Glomerular visceral epithelial cell (primary cell): Measurements from ENCODE around the gene IGSF3.
"Not testable (repeated sequence)": the region's sequence is repeated elsewhere in the genome, so short reads cannot be mapped to it uniquely, and the experiment has no call there.

Source experiments
- DNase-seq: peaks from one replicate; pipeline ENCODE4 v3.0.0-alpha.2; 2016; ENCODE audit errors: extremely low spot score

Gene IGSF3

DNA sequence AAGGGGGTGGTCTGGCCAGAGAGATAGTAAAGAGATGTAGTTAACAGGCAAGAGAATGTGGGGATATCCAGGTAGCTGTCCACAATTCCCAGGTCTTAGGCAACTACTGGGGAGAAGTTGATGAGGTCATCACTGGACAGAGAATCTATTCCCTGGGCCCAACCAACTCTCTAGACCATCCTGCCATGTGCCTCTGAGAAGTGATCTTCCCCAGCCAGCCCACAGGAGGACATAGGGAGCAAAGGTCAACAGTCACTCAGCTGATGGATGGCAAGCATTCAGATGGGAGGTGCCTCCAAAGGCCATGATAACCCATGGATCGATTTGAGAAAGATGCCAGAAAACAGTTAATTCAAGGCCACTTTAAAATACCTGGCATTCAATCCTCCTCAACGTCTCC lies 36.0 kb downstream of the IGSF3 start:
- DNase-seq, result not testable (repeated sequence)

- not testable (repeated sequence) for DNase-seq
Observed at GRCh38 chr1:116630057-116630456, 37.5 kb downstream of the IGSF3 start.

DNA sequence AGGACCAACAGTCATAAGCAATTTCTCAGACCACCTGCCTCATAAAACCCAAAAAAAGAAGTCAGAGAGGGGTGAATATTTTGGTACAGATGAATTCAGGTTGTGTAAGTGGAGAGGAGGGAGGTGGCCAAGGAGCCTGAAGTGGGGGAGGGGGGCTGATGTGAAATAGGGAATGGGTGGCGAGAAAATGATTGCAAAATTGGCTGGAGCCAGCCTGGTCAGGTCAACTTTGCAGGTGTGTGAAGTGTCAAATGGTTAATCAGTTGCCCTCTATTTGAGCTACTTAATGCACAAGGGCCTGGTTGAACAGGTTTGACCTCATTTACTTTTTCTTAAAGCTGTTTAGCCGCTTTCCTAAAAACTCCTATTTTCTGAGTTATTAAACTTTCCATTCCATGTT lies 38.1 kb downstream of the IGSF3 start:
- not testable (repeated sequence) for DNase-seq

- DNase-seq, result no peak
Observed at GRCh38 chr1:116628448-116628847, 39.1 kb downstream of the IGSF3 start.

DNA sequence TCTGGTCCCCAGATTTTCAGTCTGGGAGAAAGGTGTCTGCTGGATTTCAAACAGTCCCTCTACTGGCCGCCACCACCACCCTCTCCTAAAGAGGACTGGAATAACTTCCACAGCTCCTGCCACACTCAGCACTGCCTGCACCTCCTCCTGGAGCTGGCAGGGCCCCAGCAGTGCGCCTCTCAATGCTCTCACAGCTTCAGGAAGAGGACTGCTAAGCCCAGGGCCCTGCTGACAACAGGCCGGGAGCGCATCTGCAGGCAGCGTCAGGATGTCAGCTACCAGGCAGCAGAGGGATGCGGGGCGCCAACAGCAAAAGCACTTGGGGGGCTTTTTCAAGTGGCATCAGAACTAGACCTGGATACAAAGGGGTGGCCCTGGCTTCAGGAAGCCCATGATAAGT lies 40.2 kb downstream of the IGSF3 start:
- DNase-seq, result peak; percentile 55

DNA sequence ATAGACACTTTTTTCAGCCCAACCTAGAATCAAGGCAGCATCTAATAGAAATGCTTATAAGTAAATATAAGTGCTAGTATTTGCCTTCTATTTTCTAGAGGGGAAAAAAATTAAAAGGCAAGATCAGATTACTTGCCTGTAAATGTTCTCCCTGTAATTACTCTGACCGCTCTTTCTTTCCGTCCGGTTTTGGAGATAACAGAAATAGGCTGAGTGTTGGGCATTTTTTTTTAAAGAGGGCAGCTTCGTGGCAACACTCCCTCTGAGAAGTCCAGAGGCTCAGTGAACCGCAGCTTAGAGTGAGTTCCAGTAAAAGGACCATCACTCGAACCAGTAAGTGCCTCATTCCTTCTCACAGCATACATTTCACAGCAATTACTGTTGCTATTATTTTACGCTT lies 40.6 kb downstream of the IGSF3 start:
- DNase-seq, result peak; percentile 19

- DNase-seq, result not testable (repeated sequence)
Observed at GRCh38 chr1:116625155-116625554, 42.4 kb downstream of the IGSF3 start.

DNA sequence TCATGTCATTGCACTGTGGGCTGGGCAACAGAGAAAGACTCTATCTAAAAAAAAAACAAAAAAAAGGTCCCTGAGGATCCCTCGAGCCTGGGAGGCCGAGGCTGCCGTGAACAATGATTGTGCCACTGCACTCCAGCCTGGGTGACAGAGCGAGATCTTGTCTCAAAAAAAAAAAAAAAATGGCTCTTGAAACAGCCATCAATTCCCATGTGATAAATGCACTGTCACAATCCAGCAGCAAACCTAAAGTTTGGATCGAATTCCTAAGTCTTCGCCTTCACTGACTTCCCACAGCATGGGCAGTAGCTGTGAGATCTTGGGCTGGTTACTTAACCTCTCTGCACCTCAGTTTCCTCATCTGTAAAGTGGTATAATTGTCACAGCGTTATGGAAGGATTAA lies 43.5 kb downstream of the IGSF3 start:
- DNase-seq, result no peak

DNA sequence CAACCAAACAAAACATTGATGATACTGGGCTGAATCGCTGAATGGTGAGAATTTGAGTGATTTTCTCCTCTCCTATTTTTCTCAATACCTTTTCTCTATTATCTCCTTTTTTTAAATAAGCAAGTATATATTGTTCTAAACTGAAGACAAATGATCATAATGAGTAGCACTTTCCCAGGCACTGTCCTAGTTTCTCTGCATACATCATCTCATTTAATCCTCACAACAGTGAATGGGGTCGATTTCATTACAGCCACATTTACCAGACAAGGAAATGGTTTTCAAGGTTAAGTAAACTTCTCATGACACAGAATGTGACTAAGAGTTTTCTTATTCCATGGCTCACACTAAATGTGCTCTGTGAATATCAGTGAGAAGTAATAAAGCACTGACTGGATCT lies 45.0 kb downstream of the IGSF3 start:
- DNase-seq, result not testable (repeated sequence)

DNA sequence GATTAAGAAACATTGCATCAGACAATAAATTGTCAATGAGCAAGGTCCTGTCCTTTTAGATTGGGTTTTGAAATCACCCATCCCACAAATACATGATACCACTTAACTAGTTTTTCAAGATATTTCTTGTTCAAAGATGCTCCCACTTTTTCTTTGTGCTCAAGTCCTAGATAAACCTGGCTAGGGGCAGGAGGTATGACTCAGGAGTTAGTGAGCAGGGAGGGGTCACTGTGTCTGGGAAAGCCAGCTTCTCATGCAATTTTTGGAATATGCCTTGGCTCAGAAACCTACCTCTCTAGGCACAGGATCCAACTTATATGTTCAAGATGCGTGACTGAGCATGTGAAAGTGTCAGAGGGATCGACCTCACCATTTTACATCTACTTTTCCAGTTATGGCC lies 45.8 kb downstream of the IGSF3 start:
- not testable (repeated sequence) for DNase-seq

DNA sequence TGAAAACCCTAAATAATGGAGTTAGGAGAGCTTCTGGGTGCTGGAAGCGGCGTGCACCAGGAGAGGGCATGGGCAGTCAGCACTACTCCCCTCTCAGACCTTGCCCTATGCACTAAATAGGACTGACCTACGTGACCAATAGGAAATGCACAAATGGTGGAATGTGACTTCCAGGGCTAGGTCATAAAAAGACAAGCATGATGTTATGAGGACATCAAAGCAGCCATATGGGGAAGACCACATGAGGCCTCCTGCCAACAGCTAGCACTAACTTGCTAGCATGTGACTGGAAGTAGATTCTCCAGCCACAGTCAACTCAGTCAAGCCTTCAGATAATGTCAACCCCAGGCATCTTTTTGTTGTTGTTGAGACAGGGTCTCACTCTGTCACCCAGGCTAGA lies 47.1 kb downstream of the IGSF3 start:
- not testable (repeated sequence) for DNase-seq

- not testable (repeated sequence) for DNase-seq
Observed at GRCh38 chr1:116619106-116619505, 48.4 kb downstream of the IGSF3 start.

GRCh38 chr1:116617808-116618207 lies 49.7 kb downstream of the IGSF3 start:
- DNase-seq, result not testable (repeated sequence)

- not testable (repeated sequence) for DNase-seq
Observed at GRCh38 chr1:116613825-116614224, 53.7 kb downstream of the IGSF3 start.

GRCh38 chr1:116609801-116610371 lies 57.6 kb downstream of the IGSF3 start:
- not testable (repeated sequence) for DNase-seq

GRCh38 chr1:116608841-116609240 lies 58.7 kb downstream of the IGSF3 start:
- DNase-seq, result not testable (repeated sequence)

DNA sequence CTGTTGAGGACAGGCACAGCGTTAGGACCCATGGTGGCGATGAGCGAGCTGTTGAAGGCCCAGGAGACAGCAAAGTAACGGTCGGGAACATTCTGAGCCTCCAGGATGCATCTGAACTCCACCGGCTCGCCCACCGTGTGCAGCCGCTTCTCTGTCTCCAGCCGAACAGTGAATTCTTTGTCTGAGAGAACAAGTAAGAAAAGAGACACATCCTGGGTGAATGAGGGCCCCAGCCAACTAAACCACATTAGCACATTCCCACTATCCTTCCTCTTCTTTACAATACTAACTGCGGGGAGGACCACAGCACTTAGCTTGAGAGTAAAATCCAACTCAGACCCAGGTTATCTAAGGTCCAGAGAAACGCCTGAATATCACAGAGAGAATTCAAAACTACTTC lies 59.4 kb downstream of the IGSF3 start:
- DNase-seq, result not testable (repeated sequence)

DNA sequence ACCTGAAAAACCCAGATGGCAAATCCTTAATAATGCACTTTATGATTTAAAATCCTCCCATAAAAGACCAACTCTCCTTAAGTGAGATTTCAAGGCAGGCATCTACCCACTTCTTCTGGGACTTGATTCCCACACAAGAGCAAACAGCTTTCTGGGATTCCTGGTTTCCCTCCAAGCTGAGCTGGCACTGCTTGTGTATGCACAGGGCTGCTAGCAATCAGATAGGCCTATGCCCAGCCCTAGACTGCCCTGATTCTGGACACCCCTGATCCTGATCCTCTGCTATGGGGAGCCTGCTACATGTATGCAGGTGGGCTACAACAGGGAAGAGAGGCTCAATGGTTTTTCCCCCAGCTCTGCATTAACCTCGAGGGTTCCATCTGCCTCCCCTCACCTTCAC lies 60.1 kb downstream of the IGSF3 start:
- DNase-seq, result not testable (repeated sequence)

GRCh38 chr1:116606067-116606466 lies 61.5 kb downstream of the IGSF3 start:
- DNase-seq, result not testable (repeated sequence)

- no peak for DNase-seq
Observed at GRCh38 chr1:116605315-116605714, 62.2 kb downstream of the IGSF3 start.

DNA sequence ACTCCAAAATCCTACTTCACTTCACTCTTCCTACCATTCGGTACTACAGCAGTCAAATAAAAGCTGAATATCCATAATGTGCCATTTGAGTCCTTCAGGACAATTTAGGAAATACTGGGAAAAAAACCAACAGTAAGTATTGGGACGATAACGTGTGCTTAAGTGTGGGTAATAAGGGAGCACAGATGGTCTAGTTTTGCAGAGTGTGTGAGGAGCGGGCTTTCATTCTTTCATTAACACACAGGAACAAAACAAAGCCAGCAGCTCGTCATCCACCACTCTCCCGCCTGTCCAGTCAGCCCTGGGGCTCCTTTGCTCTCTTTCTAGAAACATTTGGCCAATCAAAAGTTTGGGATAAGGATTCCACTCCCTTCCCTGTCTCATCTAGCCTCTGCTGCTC lies 63.1 kb downstream of the IGSF3 start:
- DNase-seq, result not testable (repeated sequence)

DNA sequence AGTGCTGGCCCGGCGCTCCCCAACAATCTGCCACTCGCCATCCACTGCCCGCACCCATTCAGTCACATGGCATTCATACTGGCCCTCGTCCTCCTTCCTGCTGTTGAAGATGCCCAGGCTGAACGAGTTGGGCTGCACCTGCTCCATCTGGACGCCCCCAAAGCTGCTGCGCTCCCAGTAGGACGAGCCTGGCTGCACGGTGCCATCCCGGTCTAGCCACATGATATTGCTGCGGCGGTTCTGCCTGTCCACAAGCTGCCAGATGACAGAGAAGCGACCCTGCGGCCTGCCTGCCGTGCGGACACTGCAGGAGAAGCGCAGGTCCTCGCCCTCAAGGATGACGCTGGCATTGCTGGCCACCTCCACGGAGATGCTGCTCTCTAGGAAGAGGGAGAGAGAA lies 63.9 kb downstream of the IGSF3 start:
- not testable (repeated sequence) for DNase-seq

DNA sequence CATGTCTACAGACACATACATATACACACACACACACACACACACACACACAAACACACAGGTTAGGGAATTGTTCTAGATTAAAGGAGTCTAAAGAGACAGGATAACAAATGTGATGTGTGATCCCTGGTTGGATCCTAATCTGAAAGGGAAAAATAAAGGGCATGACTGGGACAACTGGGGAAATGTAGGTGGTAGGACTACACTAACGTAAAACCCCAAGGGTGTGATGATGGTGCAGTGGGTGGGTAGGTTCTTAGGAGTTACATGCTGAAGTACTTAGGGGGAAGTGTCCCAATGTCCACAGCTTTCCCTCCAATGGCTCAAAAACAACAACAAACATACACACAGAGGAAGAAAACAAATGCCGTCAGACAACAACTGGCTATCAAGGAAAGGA lies 68.2 kb downstream of the IGSF3 start:
- DNase-seq, result not testable (repeated sequence)

- not testable (repeated sequence) for DNase-seq
Observed at GRCh38 chr1:116598420-116599036, 69.0 kb downstream of the IGSF3 start.
